Right atrium auricular region (tissue), 2 donors: Measurements from ENCODE around the gene STX18. TPM values are rescaled to one million over a fixed set of nuclear protein-coding genes. Genes with fewer than 3 reads are reported as not detected.

Experiments
- DNase-seq: peaks from one replicate; pipeline ENCODE4 v3.0.0-alpha.2; 2019; ENCODE audit warnings: low spot score
- H3K27ac ChIP-seq, 2 donors: fragments of 200-600 bp; sonication (generic); 1 replicate in 1 of 2; 2 replicates in 1 of 2; pipeline ENCODE4 v1.5.1; 2016 to 2019
- H3K27me3 ChIP-seq, 2 donors: fragments of 200-600 bp; sonication (generic); one replicate each; pipeline versions ENCODE4 v1.5.1 to v1.6.0; 2017 to 2019
- H3K36me3 ChIP-seq: fragments of 200-600 bp; sonication (generic); one replicate; pipeline ENCODE4 v1.5.1; 2016
- H3K4me1 ChIP-seq, 2 donors: fragments of 200-600 bp; sonication (generic); one replicate each; pipeline versions ENCODE4 v1.5.1 to v1.6.0; 2017 to 2019
- H3K4me3 ChIP-seq, 2 donors: fragments of 200-600 bp; sonication (generic); 1 replicate in 1 of 2; 2 replicates in 1 of 2; pipeline ENCODE4 v1.5.1; 2017 to 2019; ENCODE audit warnings: mild to moderate bottlenecking in 1 of 2, moderate library complexity in 1 of 2
- H3K9me3 ChIP-seq, 2 donors: fragments of 200-600 bp; sonication (generic); one replicate each; pipeline ENCODE4 v1.5.1; 2019
- total RNA-seq, 2 donors: library from RNA; depleted of rRNA; stranded (reverse); fragments of >200 nt; gene quantifications; one replicate each; pipeline ENCODE4 v1.1.0, GENCODE V29; 2016
- TF ChIP-seq, protein P1 (sequence below), 2 donors: fragments of 200-600 bp; sonication (generic); IDR thresholded peaks; one replicate each; pipeline ENCODE4 v1.5.1; 2019; ENCODE audit warnings: antibody characterized with exemption in 2 of 2

The STX18 gene
- total RNA-seq, 2 donors from 2014 or later: 8.8 to 10.8 TPM

DNA sequence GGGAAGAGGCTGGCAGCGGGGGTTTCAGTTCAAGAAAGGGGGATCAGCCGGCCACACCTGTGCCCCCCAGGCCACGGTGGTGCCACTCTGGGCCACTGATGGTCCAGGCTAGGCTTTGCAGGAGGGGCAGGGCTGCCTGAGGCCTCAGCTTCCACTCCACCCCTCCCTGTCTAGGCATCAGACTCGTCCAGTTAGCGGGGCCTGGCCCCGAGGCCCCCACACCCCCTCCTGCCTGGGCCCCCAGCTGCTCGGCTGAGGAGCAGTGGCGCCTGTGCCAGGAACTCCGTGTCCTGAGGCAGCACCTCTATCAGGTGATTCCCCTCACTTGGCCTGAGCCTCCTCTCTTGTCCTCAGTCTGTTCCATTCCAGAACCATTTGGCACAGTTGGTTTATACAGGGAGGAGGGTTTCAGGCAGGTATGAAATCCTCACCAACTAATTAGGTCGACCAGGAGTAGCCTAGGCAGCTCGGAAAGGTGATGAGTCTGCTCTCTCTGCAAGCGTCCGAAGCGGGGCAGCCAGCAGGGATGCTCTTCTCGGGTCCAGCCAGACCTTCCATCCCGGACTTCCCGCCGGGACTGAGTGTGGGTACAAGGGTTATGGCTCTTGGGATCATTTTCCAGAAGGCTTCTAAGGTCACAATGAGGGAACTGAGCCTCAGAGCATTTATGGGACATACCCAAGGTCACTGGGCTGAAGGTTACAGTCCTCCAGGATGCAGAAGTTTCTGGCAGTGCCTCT, 152.8 kb downstream of the STX18 start:
- no peak overlapping the region for H3K4me3 ChIP-seq
- TF ChIP-seq, protein P1, sequence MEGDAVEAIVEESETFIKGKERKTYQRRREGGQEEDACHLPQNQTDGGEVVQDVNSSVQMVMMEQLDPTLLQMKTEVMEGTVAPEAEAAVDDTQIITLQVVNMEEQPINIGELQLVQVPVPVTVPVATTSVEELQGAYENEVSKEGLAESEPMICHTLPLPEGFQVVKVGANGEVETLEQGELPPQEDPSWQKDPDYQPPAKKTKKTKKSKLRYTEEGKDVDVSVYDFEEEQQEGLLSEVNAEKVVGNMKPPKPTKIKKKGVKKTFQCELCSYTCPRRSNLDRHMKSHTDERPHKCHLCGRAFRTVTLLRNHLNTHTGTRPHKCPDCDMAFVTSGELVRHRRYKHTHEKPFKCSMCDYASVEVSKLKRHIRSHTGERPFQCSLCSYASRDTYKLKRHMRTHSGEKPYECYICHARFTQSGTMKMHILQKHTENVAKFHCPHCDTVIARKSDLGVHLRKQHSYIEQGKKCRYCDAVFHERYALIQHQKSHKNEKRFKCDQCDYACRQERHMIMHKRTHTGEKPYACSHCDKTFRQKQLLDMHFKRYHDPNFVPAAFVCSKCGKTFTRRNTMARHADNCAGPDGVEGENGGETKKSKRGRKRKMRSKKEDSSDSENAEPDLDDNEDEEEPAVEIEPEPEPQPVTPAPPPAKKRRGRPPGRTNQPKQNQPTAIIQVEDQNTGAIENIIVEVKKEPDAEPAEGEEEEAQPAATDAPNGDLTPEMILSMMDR (IDR thresholded peaks at IDR 0.05): no peak
- H3K9me3 ChIP-seq: no peaks in the 10 kb centered on the region
- H3K36me3 ChIP-seq: no peaks in the 10 kb centered on the region
- DNase-seq: no peak
- H3K27ac ChIP-seq: no peak overlapping the region
- H3K4me1 ChIP-seq: peaks cover 0 to 30% of the 10 kb centered on the region in 2 donors
- peaks cover 0 to 5% of the 10 kb centered on the region in 2 donors for H3K27me3 ChIP-seq

DNA sequence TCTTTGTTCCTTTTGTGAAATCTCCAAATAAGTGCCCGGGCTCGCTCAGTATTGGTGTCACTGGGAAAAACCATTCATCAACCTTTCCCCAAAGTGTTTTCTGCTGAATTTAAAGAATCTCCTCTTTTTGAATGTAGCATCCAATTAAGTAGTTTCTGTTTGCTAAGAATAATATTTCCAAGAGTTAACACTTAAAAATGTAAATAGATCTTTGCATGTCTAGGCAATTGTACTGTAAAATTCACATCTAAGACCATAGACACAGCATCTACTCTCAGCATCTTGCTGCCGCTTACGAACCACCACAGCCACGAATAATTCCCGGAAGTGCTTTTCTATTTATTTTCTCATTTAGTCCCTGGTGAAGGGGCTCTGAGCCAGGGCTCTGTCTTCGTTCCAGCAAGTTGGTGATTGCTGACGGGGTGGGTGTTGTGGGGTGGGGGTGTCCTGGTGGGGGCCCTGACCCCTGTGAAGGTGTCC, 153.5 kb downstream of the STX18 start:
- TF ChIP-seq, protein P1 (IDR thresholded peaks at IDR 0.05): no peak
- Histone ChIP-seq H3K9me3 (no peaks in the 10 kb centered on the region), H3K4me1 (peaks cover 0 to 30% of the 10 kb centered on the region in 2 donors), H3K4me3 (peak overlapping the region in 1 of 2 donors; percentile 61), H3K27ac (no peak overlapping the region), H3K36me3 (no peaks in the 10 kb centered on the region), H3K27me3 (peaks cover 0 to 5% of the 10 kb centered on the region in 2 donors)
- DNase-seq: no peak

DNA sequence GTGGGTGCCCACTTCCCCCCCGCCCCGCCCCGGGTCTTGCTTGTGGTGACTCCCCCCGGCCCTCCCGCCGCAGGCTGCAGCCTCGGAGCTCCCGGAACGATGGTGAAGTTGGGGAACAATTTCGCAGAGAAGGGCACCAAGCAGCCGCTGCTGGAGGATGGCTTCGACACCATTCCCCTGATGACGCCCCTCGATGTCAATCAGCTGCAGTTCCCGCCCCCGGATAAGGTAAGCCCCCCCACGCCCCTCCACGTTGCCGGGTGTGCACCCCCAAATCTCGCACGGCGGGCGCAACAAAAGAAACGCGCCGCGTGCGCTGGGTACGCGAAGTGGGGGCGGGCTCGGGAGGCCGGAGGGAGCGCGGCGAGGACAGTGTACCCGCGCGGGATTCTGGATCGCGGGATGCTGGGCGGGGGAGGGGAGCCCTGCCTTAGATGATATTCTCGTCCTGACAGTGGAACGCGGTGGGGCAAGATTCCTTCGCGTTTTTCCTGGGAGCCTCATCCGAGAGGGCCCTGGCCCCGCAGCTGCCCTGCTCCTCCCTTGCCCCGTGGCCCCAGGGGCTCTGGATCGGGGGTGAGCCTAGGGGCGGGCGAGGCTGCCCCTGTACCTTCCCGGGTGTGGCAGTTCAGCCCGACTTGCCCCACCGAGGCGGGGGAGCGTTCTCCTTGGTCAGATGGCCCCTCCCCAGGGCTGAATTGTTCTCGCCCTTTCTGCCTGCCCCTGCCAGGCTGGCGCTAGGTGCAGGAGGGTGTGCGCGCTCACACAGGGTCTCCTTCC, 154.1 kb downstream of the STX18 start:
- Histone ChIP-seq H3K4me1 (peaks cover 0 to 33% of the 10 kb centered on the region in 2 donors), H3K27ac (no peak overlapping the region), H3K4me3 (peak overlapping the region; percentile 20 to 61), H3K36me3 (no peaks in the 10 kb centered on the region), H3K27me3 (peaks cover 0 to 5% of the 10 kb centered on the region in 2 donors), H3K9me3 (no peaks in the 10 kb centered on the region)
- no peak for DNase-seq
- TF ChIP-seq, protein P1 (IDR thresholded peaks at IDR 0.05): no peak

DNA sequence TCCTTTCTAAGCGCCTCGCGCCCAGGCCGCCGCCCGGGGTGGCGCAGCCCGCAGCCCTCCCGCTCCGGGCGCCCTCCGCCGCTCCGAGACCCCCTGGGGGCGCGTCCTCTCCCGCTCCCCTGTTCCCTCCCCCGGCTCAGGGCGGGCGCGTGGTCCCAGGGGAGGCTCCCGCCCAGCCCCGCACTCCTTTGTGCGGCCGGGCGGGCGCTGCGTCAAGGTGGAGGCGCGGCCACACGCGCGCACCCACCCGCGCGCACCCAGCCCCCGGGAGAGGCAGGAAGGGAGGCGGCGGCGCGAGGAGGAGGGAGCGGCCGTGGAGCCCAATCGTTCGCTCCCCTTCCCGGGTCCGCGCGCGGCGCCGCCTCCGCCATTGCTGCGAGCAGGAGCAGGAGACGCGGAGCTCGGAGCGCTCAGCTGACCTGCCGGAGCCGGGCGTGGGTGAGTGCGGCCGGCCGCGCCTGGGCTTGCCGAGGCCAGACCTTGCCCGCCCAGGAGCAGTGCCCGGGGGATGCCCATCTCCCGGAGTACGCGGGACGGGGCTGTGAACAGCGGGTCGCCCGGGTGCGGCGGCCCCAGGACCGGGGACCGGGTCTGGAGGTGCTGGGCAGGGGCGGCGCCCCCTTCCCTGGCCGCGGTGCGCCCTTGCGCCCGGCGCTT, 155.0 kb downstream of the STX18 start, which contains the start of gene NSG1:
Gene NSG1 (plus strand): TSS at position 367 of the 657 bp plus-strand sequence. CDS start 528 bp downstream, outside the sequence.
- Histone ChIP-seq H3K27me3 (peaks cover 0 to 5% of the 10 kb centered on the region in 2 donors), H3K36me3 (no peaks in the 10 kb centered on the region), H3K27ac (no peak within 1 kb of the TSS), H3K9me3 (no peaks in the 10 kb centered on the region), H3K4me3 (peak within 1 kb of the TSS; percentile 20 to 61), H3K4me1 (peaks cover 0 to 33% of the 10 kb centered on the region in 2 donors)
- TF ChIP-seq, protein P1 (IDR thresholded peaks at IDR 0.05): no peak
- DNase-seq: no peak

DNA sequence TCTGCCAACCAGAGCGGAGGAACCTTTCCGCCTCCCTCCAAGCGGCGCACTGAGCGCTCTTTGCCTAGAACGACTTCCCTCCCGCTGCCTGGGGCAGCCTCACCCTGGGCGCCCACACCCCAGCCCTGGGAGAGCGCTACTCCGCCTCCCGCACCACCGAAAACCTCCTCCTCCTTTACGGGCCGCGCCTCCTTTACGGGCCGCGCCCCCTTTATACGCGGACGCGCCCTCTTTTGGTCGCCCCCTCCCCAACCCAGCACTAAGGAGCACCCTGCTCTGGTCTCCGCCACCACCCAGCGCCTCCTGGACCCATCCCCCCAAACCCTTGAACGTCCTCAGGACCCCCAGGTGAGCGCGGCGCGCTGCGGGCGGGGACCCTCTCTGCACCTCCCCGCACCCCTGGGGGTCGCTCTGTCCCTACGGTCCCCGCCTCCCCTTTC, 155.5 kb downstream of the STX18 start:
- TF ChIP-seq, protein P1 (IDR thresholded peaks at IDR 0.05): no peak
- no peak for DNase-seq
- H3K27ac ChIP-seq: no peak overlapping the region
- H3K36me3 ChIP-seq: no peaks in the 10 kb centered on the region
- H3K9me3 ChIP-seq: no peaks in the 10 kb centered on the region
- H3K4me1 ChIP-seq: peaks cover 0 to 33% of the 10 kb centered on the region in 2 donors
- peaks cover 0 to 5% of the 10 kb centered on the region in 2 donors for H3K27me3 ChIP-seq
- peak overlapping the region; percentile 20 to 61 for H3K4me3 ChIP-seq
